Stimulated activated naive CD8-positive, alpha-beta T cell treated with anti-CD3 and anti-CD28 coated beads, Interleukin-15, Interleukin-2, amounts not matched to agents 100 ng/mL and 50 ng/mL, for 24 hours (primary cell): ENCODE measurements around the gene GRM2.

Source experiments
- H3K27ac Mint-ChIP-seq: one replicate; pipeline ENCODE4 v1.8.0; 2021; ENCODE audit warnings: mild to moderate bottlenecking, mixed read lengths
- H3K27me3 Mint-ChIP-seq: one replicate; pipeline ENCODE4 v1.8.0; 2021; ENCODE audit warnings: mixed read lengths
- H3K36me3 Mint-ChIP-seq: one replicate; pipeline ENCODE4 v1.8.0; 2021; ENCODE audit warnings: low read depth, mixed read lengths
- H3K4me1 Mint-ChIP-seq: one replicate; pipeline ENCODE4 v1.8.0; 2021; ENCODE audit warnings: low read depth, mixed read lengths
- H3K4me3 Mint-ChIP-seq: one replicate; pipeline ENCODE4 v1.8.0; 2021; ENCODE audit warnings: mild to moderate bottlenecking, mixed read lengths
- H3K9me3 Mint-ChIP-seq: one replicate; pipeline ENCODE4 v1.8.0; 2021; ENCODE audit warnings: mixed read lengths

GRM2 gene

DNA sequence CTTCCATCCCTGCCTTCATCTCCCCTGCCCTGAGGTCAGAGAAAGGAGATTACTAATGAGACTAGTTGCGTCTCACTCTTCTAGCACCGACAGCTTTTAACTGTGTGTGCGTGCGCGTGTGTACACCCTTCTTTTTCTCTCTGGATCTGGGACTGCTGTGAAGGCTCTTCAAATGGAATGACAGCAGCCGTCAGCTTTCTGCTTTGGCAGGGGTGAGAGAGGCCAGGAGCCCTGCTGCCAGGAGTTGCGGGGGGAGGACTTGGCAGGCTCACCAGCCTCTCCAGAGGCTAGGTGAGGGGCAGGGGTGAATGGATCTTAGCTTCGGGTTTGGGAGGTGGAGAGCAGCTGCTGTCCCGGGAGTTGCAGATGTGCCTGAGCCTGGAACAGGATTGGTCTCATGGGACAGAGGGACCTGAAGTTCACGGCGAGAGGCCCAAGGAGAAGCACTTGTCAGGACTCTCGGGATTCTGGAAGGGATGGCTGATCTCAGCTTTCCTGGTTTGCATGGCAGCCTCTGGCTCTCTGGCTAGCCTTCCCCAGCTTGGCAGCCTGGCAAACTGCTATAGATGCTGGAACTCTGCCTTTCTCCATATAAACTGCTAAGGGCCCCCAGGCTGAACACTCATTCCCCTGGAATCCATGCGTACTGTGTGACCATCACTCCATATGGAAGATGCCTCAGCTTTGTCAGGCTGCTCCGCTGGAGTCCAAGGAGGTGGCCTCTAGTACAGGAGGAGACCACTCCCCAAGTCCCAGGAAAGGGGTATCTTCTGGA lies 19.2 kb upstream of the GRM2 start:
- H3K4me1 Mint-ChIP-seq, result peaks cover 53% of the 10 kb centered on the region
- no peaks in the 10 kb centered on the region for H3K9me3 Mint-ChIP-seq
- H3K27me3 Mint-ChIP-seq, result no peaks in the 10 kb centered on the region
- H3K4me3 Mint-ChIP-seq, result peak overlapping the region; percentile 7
- peaks cover 36% of the 10 kb centered on the region for H3K36me3 Mint-ChIP-seq
- peak overlapping the region; percentile 94 for H3K27ac Mint-ChIP-seq

DNA sequence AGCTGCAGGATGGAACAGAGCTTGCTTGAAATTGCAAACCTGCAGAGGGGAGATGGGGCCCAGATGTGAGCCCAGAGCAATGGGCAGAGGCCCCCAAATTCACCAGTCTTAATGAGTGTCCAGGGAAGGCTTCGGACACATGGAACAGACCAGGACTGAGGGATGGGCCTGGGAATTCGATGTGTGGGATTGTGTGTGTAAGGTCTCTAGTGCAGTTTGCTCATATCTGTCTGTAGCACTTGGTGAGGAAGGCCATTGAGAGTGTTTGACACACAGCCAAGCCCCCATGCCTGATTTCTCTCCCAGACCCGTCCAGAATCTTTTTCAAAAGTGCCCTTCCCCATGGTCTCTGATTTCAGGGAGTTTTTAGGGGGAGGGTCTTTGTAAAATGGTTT lies 18.7 kb upstream of the GRM2 start:
- Mint-ChIP-seq H3K36me3 (peaks cover 36% of the 10 kb centered on the region), H3K27ac (peak overlapping the region; percentile 41)

DNA sequence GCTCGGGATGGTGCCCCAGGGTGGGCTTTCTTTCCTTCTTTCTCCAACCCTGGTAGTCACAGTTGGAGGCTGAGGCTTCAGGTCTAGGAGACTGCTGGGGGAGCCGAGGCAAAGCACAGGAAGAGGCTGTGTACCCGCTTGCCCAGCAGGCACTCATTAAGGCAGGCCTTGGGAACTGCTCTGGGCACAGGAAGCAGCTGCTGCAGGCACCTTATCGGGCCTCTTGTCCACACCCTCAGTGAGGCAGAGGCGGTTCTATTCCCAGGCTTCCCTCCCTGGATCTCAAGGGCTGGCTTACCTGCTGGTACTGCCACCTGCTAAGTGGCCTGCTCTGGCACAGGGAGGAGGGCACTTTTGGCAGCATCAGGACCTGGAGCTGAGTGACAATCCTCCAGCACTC lies 15.8 kb upstream of the GRM2 start:
- H3K36me3 Mint-ChIP-seq, result peaks cover 32% of the 10 kb centered on the region
- H3K27ac Mint-ChIP-seq, result no peak overlapping the region
- H3K4me1 Mint-ChIP-seq, result peaks cover 32% of the 10 kb centered on the region
- no peaks in the 10 kb centered on the region for H3K9me3 Mint-ChIP-seq
- no peaks in the 10 kb centered on the region for H3K27me3 Mint-ChIP-seq
- H3K4me3 Mint-ChIP-seq, result no peak overlapping the region

More for the DNA sequence above, 18.7 kb upstream of the GRM2 start:
- Mint-ChIP-seq H3K4me3 (no peak overlapping the region), H3K9me3 (no peaks in the 10 kb centered on the region), H3K27me3 (no peaks in the 10 kb centered on the region), H3K4me1 (peaks cover 47% of the 10 kb centered on the region)

DNA sequence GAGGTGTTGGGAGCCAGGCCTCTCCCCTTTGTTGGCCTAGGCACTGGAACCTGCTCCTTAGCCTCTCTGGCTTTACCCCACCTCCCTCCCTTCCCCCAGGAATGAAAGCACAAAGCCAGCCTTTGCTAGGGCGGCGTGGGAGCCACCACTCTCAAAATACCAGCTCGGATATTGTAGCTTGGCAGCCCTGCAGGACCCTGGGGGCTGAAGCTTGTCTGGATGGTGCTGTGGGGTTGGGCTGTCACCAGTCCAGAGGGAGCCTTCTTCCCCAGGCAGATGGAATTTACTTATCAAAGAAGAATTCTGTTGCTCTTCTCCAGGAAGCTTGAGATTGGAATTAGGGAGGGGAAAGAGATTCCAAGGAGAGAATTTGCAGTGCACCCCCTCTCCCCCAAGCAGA lies 14.9 kb upstream of the GRM2 start:
- Mint-ChIP-seq H3K4me1 (peaks cover 22% of the 10 kb centered on the region), H3K9me3 (no peaks in the 10 kb centered on the region), H3K4me3 (no peak overlapping the region), H3K27ac (no peak overlapping the region), H3K27me3 (no peaks in the 10 kb centered on the region), H3K36me3 (peaks cover 24% of the 10 kb centered on the region)

DNA sequence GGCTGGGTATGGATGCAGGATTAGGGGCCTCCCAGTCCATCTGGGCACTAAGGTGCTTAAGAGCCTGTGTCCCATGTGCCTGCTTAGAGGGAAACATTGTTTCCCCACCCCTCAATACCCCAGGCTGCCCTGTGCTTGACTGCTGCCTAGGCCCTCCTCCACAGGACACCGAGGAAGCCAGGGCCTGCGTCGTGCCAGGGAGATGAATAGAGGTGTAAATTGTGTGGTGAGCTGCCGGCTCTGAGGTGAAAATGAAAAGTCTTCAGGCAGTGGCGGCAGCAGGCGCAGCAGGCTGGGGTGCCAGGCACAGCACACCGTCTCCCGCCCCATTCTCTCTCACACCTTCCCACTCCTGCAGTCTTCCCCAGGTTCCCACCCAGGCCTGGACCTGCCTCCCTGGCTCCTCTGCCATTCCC lies 13.9 kb upstream of the GRM2 start:
- Mint-ChIP-seq H3K36me3 (peaks cover 20% of the 10 kb centered on the region), H3K27me3 (no peaks in the 10 kb centered on the region), H3K4me1 (peaks cover 12% of the 10 kb centered on the region), H3K4me3 (no peak overlapping the region), H3K27ac (no peak overlapping the region), H3K9me3 (no peaks in the 10 kb centered on the region)

DNA sequence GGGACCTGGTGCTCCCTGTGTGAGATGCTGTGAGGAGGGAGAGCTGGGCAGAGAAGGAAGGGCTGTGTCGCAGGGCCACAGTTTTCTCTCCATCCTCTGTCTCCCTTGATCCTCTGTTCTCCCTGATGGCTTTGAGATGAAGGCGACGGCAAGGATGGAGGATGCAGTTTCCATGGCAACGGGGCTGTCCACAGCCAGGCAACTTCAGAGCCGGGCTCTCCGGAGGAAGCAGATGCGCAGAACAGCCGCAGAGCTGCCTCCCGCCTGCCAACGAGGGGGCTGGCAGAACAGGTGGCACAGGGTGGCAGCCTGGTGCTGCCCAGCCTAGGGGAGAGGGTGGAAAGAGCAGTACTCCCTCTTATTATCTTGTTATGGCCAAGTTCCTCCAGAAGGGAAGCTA lies 9.9 kb upstream of the GRM2 start:
- Mint-ChIP-seq H3K27ac (no peak overlapping the region), H3K27me3 (no peaks in the 10 kb centered on the region), H3K4me3 (no peak overlapping the region), H3K9me3 (no peaks in the 10 kb centered on the region), H3K36me3 (peaks cover 24% of the 10 kb centered on the region), H3K4me1 (peaks cover 4% of the 10 kb centered on the region)

DNA sequence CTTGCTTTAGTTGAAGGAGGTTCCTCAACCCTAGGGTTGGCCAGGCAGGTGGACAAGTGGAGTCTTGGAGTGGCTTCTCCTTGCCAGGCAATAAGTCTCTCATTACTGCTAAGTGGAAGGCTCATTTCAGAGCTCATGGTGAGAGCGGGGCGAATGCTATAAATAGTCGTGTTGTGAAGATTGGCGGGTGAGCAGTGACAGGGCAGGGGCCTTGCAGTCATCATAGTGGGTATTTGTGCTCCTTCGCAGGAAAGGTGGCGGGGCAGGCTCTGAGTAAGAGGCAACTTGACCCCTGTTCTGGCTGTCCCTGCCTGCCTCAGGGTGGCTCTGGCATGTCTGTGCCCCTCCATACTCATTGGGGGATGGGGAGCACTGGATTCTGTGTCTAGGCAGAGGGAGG lies 8.7 kb upstream of the GRM2 start:
- Mint-ChIP-seq H3K9me3 (no peaks in the 10 kb centered on the region), H3K27me3 (no peaks in the 10 kb centered on the region), H3K4me3 (no peak overlapping the region), H3K4me1 (peaks cover 4% of the 10 kb centered on the region), H3K36me3 (peaks cover 21% of the 10 kb centered on the region), H3K27ac (no peak overlapping the region)

DNA sequence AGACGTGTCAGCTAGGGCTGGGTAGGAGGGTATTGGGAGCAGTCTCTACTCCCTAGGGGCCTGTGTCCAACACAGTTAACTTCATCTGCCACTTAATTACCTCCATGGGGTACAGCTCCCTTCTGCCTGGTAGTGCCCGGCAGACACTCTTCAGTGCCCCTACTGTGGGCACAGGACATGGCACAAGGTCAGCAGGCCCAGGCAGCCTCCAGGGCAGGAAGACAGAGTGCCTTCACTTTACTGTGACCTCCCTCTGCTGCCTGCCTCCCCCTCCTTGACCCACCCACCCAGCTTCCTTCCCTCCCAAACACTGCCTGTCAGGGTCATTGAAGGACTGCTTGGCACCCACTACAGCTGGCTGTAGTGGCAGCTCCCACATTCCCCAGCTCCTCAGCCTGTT lies 6.5 kb upstream of the GRM2 start:
- Mint-ChIP-seq H3K27ac (no peak overlapping the region), H3K36me3 (peaks cover 20% of the 10 kb centered on the region), H3K27me3 (no peaks in the 10 kb centered on the region), H3K4me1 (no peaks in the 10 kb centered on the region), H3K4me3 (no peak overlapping the region), H3K9me3 (no peaks in the 10 kb centered on the region)

DNA sequence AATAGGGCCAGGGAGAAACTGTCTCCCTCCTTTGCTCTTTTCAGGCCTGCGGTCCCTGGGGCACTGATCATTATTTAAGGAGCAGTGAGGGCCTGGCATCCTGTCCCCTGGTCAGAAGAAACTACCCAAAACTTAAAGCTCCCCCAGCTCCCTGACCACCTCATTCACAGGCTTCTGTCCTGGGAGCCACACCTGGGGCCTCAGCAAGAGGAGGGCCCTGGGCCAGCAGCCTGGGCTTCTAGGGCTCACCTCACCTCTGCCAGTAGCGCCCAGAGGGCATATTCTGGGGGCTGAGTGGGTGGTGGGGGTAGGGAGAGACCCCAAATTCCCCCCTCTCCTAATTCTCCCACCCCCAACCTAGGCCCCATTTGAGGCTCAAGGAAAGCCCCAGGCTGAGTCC lies 4.7 kb upstream of the GRM2 start:
- Mint-ChIP-seq H3K27ac (no peak overlapping the region), H3K36me3 (peaks cover 20% of the 10 kb centered on the region), H3K4me3 (no peak overlapping the region), H3K4me1 (peaks cover 8% of the 10 kb centered on the region), H3K27me3 (no peaks in the 10 kb centered on the region), H3K9me3 (no peaks in the 10 kb centered on the region)

DNA sequence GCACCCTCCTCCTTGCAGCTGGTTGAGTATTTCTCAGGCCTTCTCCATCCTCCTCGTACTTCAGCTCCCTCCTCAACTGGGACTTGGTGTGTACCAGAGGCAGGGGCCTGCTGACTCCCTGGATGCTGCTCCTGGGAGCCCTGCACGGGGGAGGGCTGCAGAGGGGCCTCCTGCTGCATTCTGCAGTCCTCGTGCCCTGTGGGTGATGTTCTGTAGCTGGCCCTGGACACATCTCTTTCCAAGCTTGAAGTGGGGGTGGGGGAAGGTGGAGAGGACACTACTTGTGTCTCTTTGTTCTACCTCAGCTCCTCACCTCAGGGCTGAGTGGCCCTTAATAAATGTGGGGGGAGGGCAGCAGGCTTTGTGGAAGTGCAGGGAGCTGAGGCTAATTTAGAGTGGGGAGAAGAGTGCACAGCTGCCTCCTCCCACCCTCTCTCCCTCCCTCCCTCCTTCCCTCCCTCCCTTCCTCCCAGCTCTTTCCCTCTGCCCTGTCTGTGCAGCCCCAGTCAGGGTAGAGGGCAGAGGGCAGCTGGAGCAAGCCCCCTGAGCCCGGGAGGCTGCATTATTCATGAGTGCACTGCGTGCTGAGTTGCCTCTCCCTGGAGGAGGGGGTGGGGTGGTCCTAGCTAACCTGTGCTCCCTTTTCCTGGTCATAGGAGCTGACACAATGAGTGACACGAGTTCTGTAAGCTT lies 3.7 kb upstream of the GRM2 start:
- Mint-ChIP-seq H3K27me3 (peaks cover 5% of the 10 kb centered on the region), H3K9me3 (no peaks in the 10 kb centered on the region), H3K36me3 (peaks cover 16% of the 10 kb centered on the region), H3K4me3 (no peak overlapping the region), H3K4me1 (peaks cover 13% of the 10 kb centered on the region), H3K27ac (no peak overlapping the region)

DNA sequence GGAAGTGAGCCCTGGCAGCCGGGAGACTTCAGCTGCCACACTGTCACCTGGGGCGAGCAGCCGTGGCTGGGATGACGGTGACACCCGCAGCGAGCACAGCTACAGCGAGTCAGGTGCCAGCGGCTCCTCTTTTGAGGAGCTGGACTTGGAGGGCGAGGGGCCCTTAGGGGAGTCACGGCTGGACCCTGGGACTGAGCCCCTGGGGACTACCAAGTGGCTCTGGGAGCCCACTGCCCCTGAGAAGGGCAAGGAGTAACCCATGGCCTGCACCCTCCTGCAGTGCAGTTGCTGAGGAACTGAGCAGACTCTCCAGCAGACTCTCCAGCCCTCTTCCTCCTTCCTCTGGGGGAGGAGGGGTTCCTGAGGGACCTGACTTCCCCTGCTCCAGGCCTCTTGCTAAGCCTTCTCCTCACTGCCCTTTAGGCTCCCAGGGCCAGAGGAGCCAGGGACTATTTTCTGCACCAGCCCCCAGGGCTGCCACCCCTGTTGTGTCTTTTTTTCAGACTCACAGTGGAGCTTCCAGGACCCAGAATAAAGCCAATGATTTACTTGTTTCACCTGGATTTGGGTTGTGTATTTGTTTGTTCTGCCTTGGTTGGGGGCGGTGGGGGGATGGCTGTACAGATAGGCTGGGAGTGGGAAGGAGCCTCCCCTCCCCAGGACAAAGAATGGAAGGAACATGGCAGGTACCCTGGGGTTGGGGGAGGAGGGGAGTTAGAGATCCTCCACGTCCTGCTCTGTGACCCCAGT lies 2.9 kb upstream of the GRM2 start:
- H3K36me3 Mint-ChIP-seq, result peaks cover 14% of the 10 kb centered on the region
- H3K27me3 Mint-ChIP-seq, result peaks cover 5% of the 10 kb centered on the region
- H3K4me1 Mint-ChIP-seq, result peaks cover 13% of the 10 kb centered on the region
- no peak overlapping the region for H3K4me3 Mint-ChIP-seq
- H3K9me3 Mint-ChIP-seq, result no peaks in the 10 kb centered on the region
- no peak overlapping the region for H3K27ac Mint-ChIP-seq

DNA sequence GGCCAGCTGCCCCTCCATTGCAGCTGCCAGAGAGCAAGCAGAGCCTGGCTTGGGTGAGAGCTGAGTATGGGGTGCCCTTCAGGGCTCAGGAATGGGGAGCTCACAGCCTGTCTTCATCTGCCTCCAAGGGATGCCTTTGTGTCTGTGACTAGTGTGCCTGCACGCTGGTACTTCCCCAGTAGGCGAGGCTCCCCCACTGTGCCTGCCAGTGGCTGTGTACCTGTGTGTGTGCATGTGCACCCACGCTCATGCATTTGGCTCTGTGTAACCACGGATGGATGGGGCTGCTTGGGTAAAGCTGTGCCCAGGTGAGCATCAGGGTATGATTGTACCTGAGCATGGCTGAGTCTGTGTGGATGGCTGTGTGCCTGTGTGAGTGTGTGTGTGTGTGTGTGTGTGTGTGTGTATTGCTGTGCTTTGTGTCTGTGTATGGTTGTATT lies 2.3 kb upstream of the GRM2 start:
- Mint-ChIP-seq H3K36me3 (peaks cover 9% of the 10 kb centered on the region), H3K27ac (no peak overlapping the region), H3K27me3 (peaks cover 5% of the 10 kb centered on the region), H3K4me1 (peaks cover 13% of the 10 kb centered on the region), H3K9me3 (no peaks in the 10 kb centered on the region), H3K4me3 (no peak overlapping the region)

DNA sequence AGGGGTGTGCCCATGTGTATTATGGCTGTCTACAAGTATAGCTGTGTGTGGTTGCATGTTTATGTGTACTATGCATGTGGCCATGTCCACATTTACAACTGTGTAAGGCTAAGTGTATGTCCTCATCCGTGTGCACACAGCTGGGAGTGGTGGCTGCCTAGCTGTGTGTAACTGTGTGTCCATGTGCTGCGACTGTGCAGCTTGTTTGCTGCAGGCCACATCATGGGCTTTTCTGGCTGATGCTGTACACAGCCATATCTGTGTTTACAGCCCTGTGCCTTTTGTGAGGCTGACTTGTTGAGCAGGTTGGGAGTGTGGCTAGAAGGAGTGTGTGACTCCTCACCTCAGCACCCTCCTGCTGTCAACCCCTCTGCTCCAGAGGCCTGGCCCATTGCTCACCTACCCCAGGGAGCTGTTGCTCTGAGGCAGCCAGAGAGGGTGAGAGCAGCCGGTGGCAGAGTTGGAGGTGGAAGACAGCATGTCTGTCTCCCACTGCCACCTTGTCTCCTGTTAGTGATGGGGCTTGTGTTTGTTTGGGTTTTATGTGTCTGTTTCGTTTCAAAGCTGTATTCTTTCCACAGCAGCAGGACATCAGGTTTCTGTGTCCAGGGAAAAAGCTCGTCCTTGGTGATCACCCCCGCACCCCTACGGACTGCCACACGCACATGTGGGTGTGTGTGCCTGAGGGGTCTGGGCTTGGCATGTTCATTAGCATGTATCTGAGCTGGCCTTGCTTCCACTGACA lies 1.4 kb upstream of the GRM2 start:
- no peaks in the 10 kb centered on the region for H3K9me3 Mint-ChIP-seq
- peaks cover 9% of the 10 kb centered on the region for H3K36me3 Mint-ChIP-seq
- H3K27ac Mint-ChIP-seq, result no peak overlapping the region
- no peak overlapping the region for H3K4me3 Mint-ChIP-seq
- H3K27me3 Mint-ChIP-seq, result peaks cover 5% of the 10 kb centered on the region
- peaks cover 19% of the 10 kb centered on the region for H3K4me1 Mint-ChIP-seq

DNA sequence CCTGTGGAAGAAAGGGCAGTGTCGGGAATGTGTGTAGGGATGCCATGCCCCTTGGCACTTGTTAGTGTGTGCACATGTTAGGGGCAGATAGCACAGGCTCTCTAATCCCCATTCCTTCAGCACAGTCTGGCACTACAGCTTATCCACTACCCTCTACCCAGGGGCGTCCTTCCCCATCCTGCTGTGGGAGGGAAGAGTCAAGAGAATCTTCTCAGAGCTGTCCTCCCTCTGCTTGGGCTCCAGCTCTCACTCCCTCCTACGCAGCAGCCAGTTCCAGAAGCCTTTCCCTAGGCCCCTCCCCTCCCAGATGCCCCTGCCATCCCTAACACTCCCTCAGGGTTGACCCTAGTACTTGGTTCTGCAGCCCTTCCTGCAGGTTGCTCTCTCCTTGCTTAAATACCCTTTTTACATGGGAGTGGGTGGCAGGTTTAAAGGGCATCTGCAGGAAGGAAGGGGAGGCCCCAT lies 815 bp upstream of the GRM2 start:
- Mint-ChIP-seq H3K4me3 (no peak overlapping the region), H3K36me3 (peaks cover 9% of the 10 kb centered on the region)

More for the DNA sequence above, 815 bp upstream of the GRM2 start:
- Mint-ChIP-seq H3K27me3 (peaks cover 5% of the 10 kb centered on the region), H3K4me1 (peaks cover 19% of the 10 kb centered on the region), H3K27ac (no peak overlapping the region), H3K9me3 (no peaks in the 10 kb centered on the region)
